Ishikawa (cell line): ENCODE results near the gene NKAPD1.
A peak's percentile ranks its signal among the peaks of the same experiment; 100 is the strongest.

Experiments
- CEBPB ChIP-seq: IDR thresholded peaks from 2 replicates; pipeline ENCODE4 v1.6.1; 2012
- CREB1 ChIP-seq: IDR thresholded peaks from 2 replicates; pipeline ENCODE4 v1.6.1; 2012; ENCODE audit warnings: low read depth
- EGR1 ChIP-seq: IDR thresholded peaks from 2 replicates; pipeline ENCODE4 v1.6.1; 2012
- EP300 ChIP-seq: IDR thresholded peaks from 2 replicates; pipeline ENCODE4 v1.6.1; 2012; ENCODE audit warnings: borderline replicate concordance
- FOXM1 ChIP-seq: IDR thresholded peaks from 2 replicates; pipeline ENCODE4 v1.6.1; 2012; ENCODE audit warnings: low read depth, borderline replicate concordance
- NFIC ChIP-seq: IDR thresholded peaks from 2 replicates; pipeline ENCODE4 v1.6.1; 2012
- RAD21 ChIP-seq: IDR thresholded peaks from 2 replicates; pipeline ENCODE4 v1.6.1; 2012; ENCODE audit warnings: low read depth
- TAF1 ChIP-seq: IDR thresholded peaks from 2 replicates; pipeline ENCODE4 v1.6.1; 2012; ENCODE audit warnings: low read depth, mild to moderate bottlenecking
- TCF12 ChIP-seq: IDR thresholded peaks from 2 replicates; pipeline ENCODE4 v1.6.1; 2012; ENCODE audit warnings: low read depth
- TEAD4 ChIP-seq: IDR thresholded peaks from 2 replicates; pipeline ENCODE4 v1.6.1; 2012
- YY1 ChIP-seq: IDR thresholded peaks from 2 replicates; pipeline ENCODE4 v1.6.1; 2012; ENCODE audit warnings: low read depth
- ZBTB7A ChIP-seq: IDR thresholded peaks from 2 replicates; pipeline ENCODE4 v1.6.1; 2012; ENCODE audit warnings: low read depth
- TF ChIP-seq, protein P1 (sequence below): IDR thresholded peaks from 2 replicates; pipeline ENCODE4 v1.6.1; 2012
- TF ChIP-seq, protein P2 (sequence below): IDR thresholded peaks from 2 replicates; pipeline ENCODE4 v1.6.1; 2012; ENCODE audit warnings: low read depth, mild to moderate bottlenecking
- TF ChIP-seq, protein P3 (sequence below): IDR thresholded peaks from 2 replicates; pipeline ENCODE4 v1.6.1; 2012

The NKAPD1 gene

DNA sequence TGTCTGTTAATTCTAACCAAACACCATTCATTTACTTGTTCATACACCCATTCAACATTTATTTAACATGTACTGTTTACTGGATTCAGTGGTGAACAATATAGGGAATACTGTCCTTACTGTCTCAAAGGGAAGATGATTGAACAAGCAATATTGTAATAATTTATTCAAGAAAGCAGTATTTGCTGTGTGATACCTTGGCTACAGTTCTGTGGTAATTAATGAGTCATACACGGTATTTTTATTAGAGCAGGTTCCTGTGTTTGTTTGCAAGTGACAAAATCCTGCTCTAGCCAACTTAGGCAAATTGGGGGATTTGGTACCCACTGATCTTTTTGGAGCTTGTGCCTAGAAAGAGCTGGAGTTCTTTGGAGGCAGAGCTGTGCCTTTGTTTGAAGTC lies 16.0 kb upstream of the NKAPD1 start:
- TF ChIP-seq, protein P1, sequence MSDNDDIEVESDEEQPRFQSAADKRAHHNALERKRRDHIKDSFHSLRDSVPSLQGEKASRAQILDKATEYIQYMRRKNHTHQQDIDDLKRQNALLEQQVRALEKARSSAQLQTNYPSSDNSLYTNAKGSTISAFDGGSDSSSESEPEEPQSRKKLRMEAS = no peak
- no peak for TF ChIP-seq TCF12
- no peak for TF ChIP-seq EP300
- no peak for TF ChIP-seq CEBPB
- no peak for TF ChIP-seq CREB1
- no peak for TF ChIP-seq RAD21
- no peak for TF ChIP-seq ZBTB7A
- no peak for TF ChIP-seq YY1
- TF ChIP-seq EGR1 = no peak
- no peak for TF ChIP-seq FOXM1
- TF ChIP-seq, protein P2, sequence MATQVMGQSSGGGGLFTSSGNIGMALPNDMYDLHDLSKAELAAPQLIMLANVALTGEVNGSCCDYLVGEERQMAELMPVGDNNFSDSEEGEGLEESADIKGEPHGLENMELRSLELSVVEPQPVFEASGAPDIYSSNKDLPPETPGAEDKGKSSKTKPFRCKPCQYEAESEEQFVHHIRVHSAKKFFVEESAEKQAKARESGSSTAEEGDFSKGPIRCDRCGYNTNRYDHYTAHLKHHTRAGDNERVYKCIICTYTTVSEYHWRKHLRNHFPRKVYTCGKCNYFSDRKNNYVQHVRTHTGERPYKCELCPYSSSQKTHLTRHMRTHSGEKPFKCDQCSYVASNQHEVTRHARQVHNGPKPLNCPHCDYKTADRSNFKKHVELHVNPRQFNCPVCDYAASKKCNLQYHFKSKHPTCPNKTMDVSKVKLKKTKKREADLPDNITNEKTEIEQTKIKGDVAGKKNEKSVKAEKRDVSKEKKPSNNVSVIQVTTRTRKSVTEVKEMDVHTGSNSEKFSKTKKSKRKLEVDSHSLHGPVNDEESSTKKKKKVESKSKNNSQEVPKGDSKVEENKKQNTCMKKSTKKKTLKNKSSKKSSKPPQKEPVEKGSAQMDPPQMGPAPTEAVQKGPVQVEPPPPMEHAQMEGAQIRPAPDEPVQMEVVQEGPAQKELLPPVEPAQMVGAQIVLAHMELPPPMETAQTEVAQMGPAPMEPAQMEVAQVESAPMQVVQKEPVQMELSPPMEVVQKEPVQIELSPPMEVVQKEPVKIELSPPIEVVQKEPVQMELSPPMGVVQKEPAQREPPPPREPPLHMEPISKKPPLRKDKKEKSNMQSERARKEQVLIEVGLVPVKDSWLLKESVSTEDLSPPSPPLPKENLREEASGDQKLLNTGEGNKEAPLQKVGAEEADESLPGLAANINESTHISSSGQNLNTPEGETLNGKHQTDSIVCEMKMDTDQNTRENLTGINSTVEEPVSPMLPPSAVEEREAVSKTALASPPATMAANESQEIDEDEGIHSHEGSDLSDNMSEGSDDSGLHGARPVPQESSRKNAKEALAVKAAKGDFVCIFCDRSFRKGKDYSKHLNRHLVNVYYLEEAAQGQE = no peak
- TF ChIP-seq NFIC = no peak
- TF ChIP-seq, protein P3, sequence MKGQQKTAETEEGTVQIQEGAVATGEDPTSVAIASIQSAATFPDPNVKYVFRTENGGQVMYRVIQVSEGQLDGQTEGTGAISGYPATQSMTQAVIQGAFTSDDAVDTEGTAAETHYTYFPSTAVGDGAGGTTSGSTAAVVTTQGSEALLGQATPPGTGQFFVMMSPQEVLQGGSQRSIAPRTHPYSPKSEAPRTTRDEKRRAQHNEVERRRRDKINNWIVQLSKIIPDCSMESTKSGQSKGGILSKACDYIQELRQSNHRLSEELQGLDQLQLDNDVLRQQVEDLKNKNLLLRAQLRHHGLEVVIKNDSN = no peak
- no peak for TF ChIP-seq TAF1
- TF ChIP-seq TEAD4 = no peak

DNA sequence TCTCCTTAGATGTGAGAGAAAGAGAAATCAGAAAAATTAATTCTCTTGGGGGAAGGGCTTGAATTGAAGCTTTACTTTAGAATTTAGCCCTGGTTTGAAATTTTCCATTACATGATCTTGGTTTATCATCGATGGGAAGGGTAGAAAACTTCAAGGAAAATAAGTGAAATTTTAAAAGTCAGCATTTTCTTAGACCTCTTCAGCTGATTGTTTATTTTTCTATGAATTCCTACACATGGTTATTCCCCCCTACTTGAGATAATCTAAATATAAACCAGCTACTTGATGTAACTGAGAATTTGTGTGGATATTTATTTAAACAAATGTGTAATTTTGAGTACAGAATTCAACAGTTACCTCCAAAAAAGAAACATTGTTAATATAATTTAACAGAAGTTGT lies 11.2 kb upstream of the NKAPD1 start:
- TF ChIP-seq CREB1 = no peak
- TF ChIP-seq, protein P2 = no peak

DNA sequence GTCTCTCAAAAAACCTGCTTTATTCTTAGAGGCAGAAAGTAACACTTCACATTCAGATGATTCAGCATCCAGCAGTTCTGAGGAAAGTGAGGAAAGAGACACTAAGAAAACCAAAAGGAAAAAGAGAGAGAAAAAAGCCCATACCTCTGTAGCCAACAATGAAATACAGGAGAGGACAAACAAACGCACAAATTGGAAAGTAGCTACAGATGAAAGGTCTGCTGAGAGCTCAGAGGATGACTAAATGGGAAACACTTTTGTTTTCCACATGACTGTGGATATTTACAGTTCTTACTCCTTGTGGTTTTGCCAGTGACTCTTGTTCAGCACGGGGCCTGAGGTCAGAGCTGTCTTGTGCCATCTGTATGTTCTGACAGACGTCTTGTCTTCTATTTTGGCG lies 8.6 kb downstream of the NKAPD1 start:
- TF ChIP-seq EGR1 (no peak), ZBTB7A (no peak), CEBPB (no peak), YY1 (no peak), EP300 (no peak)
- TF ChIP-seq, protein P1 = no peak

DNA sequence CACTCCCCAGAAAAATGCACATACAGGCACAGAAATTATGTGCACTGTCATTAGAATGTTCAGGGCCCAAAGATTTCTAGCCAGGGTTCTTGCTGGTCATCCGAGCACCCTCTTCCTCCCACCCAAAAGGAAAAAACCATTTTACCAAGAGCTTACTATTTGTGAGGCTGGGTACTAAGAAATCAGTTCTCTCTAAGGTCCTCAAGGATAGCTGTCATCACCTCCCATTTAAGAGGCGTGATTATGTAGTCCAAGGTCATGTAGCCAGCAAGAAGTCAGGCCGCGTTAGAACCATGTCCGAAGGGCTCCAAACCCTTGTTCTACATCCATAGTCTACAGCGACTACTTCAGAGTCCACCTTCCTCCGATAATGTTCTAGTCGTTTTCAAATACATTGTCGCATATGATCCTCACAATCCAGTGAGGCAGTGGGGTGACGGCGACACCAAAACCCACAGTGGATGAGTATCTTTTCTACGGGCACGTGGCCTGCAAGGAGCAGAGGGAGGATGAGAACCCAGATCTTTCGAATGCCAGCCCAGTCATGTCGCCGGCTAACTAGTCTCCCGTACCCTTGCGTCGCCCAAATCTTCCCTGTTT lies 11.8 kb downstream of the NKAPD1 start:
- TF ChIP-seq ZBTB7A (no peak), NFIC (no peak), TEAD4 (no peak), CEBPB (no peak), TCF12 (no peak), RAD21 (no peak), TAF1 (no peak), EP300 (no peak), CREB1 (no peak), YY1 (no peak)
- TF ChIP-seq, protein P3 = peak; percentile 77
- TF ChIP-seq, protein P2 = no peak
- TF ChIP-seq, protein P1 = peak; percentile 71
